Cerebellar cortex (tissue), 1 donor: ENCODE measurements around the gene HMBS.
"Not testable (repeated sequence)": the region's sequence is repeated elsewhere in the genome, so short reads cannot be mapped to it uniquely, and the experiment has no call there.

Experiments used
- DNase-seq: peaks from one replicate; pipeline ENCODE4 v3.0.0-alpha.2; 2015; ENCODE audit warnings: low spot score

Gene HMBS

DNA sequence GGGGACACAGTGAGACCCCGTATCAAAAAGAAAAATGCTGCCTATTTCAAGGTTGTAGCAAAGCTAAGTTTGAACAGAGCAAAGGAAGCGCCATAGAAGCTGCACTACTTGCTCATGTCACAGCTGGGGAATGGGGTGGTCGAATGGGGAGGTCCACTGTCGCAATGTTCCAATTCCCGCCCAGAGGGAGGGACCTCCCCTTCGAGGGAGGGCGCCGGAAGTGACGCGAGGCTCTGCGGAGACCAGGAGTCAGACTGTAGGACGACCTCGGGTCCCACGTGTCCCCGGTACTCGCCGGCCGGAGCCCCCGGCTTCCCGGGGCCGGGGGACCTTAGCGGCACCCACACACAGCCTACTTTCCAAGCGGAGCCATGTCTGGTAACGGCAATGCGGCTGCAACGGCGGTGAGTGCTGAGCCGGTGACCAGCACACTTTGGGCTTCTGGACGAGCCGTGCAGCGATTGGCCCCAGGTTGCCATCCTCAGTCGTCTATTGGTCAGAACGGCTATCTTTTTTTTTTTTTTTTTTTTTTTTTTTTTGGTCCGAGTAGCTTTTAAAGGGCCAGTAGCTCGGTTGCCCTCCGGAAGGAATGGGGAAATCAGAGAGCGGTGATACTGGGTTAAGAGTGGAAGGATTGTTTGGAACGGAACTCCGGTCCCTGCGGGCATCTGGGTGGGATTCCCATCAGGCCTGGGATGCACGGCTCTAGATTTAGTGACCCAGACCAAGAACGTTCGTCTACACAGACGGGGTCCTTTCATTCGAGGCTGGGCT is at the start of gene HMBS:
Gene HMBS, plus strand, starts transcription at position 219 of the 774 bp plus-strand sequence. Its CDS starts 153 bp downstream, at position 372.
- peak; percentile 97 for DNase-seq

DNA sequence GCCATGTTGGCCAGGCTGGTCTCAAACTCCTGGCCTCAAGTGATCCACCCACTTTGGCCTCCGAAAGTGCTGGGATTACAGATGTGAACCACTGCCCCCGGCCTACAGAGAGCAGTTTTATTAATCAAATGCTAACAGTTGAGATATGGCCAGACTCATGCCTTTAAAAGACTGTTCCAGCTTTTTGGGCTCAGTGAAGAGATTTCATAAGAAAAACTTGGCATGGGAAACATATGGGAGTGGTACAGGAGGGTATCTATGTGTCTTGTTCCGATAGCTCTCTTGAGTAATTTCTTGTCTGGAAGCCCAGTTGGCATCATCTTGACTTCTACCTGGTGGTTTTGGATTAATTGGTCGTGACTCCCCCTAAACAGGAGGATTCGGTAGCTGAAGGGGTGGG is 45.8 kb upstream of the HMBS start:
- no peak for DNase-seq

DNA sequence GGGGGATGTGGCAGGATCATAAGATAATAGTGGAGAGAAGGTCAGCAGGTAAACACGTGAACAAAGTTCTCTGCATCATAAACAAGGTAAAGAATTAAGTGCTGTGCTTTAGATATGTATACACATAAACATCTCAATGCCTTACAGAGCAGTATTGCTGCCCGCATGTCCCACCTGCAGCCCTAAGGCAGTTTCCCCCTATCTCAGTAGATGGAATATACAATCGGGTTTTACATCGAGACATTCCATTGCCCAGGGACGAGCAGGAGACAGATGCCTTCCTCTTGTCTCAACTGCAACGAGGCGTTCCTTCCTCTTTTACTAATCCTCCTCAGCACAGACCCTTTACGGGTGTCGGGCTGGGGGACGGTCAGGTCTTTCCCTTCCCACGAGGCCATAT is 45.2 kb upstream of the HMBS start:
- DNase-seq: not testable (repeated sequence)

DNA sequence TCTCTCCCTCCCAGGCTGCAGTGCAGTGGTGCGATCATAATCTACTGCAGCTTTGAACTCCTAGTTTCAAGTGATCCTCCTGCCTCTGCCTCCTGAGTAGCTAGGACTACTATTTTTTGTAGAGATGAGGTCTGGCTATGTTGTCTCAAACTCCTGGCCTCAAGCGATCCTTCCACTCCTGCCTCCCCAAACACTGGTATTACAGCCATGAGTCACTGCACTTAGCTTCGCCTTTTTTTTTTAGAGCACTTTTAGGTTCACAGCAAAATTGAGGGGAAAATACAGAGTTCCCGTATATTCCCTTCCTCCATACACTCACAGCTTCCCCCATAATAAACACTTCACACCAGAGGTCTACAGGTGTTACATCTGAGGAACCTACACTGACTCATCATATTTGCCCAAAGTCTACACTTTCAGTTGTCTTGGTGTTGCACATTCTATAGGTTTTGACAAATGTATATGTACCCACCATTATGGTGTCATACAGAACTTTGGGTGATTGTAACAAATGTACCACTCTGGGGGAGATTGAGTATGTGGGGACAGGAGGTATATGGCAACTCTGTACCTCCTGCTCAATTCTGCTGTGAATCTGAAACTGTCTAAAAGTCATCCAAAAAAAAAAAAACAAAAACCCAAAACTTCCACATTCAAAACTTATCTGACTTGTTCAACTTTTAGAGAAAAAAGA is 42.7 kb upstream of the HMBS start:
- DNase-seq: no peak

DNA sequence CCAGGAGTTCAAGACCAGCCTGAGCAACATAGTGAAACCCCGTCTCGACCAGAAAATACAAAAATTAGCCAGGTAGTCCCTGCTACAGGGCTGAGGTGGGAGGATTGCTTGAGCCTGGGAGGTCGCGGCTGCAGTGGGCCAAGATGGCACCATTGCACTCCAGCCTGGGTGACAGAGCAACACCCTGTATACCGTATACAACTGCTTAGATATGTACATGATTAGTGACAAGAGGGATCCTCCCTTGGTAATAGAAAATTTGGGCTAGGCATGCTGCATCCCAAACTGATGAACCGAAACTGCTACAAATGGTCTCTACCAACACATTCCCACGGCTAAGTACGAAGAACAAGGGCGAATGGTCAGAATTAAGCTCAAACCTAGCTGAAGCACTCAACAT is 41.8 kb upstream of the HMBS start:
- no peak for DNase-seq

DNA sequence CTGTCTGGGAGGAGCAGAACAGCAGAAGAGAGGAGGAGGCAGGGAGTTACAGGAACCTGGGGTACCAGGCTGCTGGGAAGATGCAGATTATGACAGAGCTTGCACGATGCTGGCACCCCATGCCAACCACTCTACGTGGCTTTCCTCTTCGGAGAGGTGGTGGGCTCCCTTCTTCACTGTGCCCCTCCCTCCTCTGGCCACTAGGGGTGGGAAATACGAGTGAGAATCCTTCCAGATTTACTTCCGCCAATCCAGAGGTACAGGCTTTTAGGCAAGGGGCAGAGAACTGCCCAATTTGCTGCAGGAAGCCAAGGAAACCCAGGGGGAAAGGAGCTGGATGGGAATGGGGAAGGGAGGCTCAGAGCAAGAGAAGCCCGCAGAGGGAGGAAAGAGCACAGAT is 40.0 kb upstream of the HMBS start:
- DNase-seq: no peak

DNA sequence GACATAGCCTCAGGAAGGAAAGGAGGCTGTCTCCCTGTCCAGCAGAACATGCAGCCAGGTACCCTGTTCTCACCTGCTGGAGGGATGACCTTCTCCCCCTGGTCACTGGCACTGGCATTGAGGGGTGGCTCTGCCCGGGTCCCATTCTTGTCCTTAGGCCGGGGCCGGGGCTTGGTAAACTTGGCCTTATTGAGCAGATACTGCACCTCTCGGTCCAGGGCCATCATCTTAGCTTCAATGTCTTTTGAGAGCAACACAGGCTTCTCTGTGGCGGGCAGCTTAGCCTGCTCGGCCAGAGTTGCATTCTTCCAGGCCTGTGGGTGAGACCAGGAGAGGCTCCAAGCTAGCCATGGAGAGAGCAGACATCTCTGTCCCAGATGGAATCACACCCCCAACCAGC is 38.2 kb upstream of the HMBS start:
- DNase-seq: no peak

DNA sequence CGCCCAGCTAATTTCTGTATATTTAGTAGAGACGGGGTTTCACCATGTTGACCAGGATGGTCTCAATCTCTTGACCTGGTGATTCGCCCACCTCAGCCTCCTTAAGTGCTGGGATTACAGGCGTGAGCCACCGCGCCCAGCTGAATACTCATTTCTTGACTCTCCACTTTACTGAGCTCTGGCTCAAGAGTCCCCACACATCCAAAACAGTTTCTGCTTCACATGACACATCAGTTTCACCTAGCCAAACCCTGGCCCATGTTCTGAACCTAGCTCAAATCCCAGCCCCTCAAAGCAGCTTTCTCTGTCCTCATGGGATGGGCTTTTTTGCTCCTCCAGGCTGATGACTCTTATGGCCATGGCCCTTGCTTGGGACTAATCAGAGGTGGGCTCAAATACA is 37.5 kb upstream of the HMBS start:
- DNase-seq: no peak

DNA sequence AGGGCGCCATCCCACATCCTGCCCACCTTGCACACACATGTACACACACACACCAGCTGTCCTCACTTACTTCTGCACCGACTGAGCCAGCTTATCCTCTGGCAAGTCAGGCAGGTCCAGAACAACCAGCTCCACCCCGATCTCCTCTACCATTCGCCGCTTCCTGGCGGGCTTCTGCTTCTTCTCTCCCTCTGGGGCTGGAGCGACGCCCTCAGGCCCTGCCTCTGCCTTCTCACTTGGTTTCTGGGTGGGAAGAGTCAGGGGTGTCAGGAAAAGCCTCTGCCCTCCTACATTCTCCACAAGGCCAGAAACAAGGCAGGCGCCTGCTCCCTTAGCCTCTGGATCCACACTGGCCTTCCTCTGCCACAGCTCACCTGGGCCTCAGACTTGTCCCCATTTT is 36.0 kb upstream of the HMBS start:
- DNase-seq: no peak

DNA sequence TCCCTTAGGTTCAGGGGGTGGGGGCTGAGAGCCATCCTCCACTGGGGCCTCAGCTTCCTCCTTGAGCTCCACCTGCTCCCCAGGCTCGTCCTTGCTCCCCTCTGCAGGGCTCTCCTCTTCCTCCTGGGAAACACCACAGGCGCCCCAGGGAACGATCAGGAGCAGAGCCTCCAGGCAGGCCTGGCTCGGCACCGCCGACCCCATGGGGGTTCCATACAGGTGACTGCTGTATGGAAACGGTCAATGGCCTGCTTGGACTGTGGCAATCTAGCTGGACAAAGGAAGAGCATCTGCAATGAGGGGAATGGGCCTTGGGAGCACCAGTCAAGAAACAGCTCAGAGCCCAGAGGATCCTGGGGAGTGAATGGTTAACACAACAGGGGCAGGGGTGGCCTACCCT is 35.6 kb upstream of the HMBS start:
- no peak for DNase-seq

DNA sequence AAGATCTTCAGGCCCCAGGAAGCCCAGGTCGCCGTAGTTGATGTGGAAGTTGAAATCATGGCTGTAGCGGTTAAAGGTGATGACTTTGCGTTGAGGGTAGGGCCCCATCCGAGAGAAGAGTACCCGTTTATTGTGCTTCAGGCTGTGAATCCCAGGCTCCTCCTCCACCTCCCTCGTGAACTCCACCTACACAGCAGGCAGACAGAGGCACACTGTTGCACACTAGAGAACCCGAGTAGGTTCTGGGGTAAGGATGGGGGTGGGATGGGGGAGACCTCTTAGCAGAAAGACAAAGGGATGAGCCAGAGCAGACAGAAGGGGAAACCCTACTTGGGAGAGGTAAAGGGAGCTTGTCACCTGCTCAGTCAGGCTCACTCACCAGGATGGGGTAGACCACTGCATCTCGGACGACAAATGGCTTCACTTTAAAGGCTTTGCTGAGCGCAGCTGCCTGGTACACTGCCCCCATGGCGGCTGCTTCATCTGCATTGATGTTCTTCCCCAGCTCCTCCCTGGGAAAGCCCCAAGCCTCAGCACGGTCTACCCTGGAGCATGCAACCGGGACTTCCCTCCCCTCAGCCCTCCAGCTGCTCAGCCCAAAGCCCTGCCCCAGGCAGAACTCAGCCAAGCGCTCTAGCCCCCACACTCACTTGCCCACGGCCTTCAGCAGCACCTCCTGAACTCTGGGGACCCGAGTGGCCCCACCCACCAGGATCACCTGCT is 33.1 kb upstream of the HMBS start:
- no peak for DNase-seq

DNA sequence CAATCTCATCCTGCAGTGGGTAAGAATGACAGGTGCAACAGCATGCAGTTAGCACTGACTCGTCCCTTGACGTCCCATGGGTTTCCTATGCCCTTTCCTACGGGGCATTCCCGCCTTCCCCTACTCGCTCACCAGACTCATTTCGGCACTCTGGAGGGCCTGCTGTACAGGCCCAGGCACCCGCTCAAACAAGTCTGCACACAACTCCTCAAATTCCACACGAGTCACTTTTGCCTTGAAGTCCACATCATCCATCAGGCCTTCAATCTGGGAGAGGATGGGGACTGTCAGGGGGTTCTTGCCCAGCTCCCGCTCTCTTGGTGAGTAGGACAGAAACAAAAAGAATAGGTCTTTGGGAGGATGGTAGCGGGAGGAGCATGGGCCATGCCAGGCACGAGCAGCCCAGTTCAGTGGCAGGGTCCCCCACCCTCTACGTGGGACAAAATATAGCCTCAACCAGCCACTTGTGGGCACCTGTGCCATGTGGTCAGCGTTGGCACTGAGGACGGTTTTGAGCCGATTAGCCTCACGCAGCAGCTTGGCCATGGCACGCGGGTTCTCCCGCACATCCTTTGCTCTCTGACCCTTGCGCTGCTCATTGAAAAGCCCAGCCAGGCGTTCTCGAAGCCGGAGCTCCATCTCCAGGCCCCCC is 32.4 kb upstream of the HMBS start:
- DNase-seq: no peak

DNA sequence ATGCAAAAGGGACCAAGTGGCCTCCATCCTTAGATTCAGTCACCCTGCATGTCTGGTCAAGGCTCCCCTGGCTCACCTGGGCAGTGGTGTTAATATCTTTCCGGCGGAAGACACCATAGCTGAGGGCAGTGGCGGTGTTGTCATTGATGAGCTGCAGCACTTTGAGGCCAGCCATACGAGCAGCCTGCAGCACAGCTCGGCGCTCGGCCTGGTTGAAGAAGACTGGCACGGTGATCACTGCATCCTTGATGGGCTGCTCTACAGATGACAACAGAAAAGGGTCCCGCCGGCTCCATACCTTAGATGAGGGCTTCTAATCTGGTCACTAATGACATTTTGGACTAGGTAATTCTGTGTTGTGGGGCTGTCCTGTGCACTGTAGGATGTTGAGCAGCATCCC is 30.3 kb upstream of the HMBS start:
- no peak for DNase-seq

DNA sequence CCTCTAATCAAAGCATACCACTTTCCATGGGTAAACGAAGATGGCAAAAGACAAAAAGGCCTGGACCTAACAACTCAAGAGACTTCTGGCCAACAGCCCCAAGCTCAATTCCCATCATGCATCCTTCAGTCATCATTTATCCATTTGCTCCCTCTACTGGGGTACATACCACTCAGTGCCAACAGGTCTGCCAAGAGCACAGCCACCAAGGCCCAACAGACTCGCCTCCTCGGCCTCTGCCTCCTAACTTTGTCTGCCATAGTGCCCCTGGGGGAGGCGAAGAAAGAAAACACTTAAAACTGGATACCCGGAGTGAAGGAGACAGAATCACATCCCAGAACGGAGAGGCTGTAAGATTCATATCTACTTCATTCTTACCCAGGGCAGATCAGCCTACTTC is 28.8 kb upstream of the HMBS start:
- no peak for DNase-seq

DNA sequence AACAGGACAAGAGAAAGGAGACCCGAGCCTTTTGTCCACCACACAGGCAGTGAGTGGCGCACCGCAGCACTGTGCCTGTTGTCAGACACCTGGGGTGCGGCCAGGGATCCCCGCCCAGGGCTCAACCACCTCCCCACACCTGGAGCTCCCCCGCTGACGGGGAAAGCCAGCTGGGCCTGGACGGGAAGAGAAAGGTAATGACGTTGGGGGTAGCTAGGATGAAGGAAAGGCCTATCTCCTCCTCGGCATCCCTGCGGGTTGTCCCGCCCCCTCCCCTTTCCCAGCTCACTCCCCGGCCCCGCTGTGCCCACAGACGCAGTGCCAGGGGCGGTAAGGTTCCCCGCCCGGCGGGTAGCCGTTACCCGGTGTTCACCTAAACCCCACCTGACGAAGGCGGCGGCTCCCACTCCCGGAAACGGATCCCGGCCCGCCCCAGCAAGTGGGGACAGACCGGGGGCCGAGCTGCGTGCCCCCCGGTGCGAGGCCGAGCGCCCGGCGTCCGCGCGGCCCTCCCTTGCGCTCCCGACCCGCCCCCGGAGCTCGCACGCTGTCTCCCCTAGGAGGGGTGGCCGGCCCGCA is 28.2 kb upstream of the HMBS start:
- no peak for DNase-seq

DNA sequence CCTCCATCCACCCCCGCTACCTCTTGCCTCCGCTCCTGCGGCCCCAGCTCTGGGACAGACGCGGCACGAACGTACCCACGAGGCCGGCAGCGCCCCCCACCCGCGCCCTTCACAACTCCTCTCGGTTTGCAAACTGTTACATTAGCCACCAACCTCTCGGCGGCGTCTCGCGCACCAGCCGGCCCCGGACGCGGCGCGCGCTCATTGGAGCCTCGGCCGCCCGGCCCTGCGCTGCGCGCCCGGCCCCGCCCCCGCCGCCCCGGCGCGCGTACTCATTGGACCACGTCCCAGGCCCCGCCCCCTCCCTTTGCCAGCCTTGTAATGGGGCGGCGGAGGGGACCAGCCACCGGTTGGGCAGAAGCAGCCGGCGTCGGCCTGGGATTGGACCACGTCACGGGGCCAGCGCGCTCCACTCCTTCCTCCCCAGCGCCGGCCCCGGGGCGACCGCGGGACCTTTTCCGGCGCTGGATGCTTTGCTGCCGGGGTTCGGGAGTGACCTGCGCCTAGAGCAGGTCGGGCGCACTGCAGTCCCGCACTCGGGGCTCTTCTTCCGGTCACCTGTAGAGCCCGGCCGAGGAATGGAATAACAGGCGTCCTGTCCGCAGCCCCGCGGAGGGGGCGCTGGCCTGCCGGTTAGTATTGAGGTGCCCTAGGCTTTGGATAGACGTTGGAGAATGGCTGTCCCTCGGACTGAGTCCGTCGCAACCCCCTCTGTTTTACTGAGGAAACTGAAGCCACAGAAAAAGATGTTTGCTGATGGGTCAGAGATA is 27.5 kb upstream of the HMBS start, which contains the start of gene HYOU1:
Gene HYOU1, minus strand, starts transcription at position 206 of the 770 bp plus-strand sequence. CDS start 1,045 bp downstream, outside the sequence.
- peak; percentile 95 for DNase-seq

DNA sequence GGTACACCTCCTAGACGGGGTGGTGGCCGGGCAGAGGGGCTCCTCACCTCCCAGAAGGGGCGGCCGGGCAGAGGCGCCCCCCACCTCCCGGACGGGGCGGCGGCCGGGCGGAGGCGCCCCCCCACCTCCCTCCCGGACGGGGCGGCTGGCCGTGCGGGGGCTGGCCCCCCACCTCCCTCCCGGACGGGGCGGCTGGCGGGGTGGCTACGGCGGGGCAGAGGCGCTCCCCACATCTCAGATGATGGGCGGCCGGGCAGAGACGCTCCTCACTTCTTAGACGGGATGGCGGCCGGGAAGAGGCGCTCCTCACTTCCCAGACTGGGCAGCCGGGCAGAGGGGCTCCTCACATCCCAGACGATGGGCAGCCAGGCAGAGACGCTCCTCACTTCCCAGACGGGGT is 25.6 kb upstream of the HMBS start:
- not testable (repeated sequence) for DNase-seq

DNA sequence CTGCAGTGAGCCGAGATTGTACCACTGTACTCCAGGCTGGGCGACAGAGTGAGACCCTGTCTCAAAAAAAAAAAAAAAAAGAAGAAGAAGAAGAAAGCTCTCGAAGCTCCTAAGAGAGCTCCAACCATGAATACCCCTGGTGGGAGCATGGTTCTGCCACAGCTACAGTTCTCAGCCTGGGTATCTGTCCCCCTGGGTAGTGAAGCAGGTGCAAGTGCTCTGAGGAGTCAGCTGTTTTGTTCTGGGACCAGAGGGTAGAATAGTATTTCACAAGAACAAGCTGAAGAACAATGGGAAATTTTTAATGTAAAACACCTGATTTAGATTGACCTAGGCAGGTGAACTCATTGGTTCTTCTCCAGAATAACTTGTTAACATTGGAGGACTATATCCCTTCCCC is 23.4 kb upstream of the HMBS start:
- no peak for DNase-seq

DNA sequence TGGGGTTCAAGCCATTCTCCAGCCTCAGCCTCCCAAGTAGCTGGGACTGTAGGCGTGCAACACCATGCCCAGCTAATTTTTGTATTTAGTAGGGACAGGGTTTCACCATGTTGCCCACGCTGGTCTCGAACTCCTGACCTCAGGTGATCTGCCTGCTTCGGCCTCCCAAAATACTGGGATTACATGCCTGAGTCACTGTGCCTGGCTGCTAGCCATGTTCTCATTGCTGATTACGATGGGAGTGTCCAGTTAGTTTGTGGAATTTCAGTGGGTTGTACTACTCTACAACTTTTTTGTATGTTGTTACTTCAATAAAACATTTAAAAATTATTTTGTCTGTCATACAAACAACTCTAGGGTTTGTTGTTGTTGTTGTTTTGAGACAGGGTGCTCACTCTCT is 21.9 kb upstream of the HMBS start:
- DNase-seq: no peak

DNA sequence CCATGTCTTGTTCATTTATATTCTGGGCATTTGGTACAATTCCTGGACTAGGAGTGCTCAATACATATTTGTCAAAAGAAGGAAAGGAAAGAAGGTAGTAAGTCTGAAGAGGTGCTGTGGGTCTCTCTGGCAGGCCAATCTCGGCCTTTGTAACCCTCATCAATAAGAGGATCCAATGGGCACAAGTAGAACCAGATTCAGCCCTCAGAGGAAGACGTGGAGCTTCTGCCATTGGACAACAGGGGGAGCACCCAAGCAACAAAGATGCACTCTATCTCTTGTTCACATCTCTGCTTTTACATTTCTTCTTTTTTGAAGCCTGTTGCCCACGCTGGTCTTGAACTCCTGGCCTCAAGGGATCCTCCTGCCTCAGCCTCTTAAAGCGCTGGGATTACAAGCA is 19.3 kb upstream of the HMBS start:
- peak; percentile 37 for DNase-seq
